ACC112 (cell line): ENCODE results near the gene CHD1L.
"Not testable (repeated sequence)": the region's sequence is repeated elsewhere in the genome, so short reads cannot be mapped to it uniquely, and the experiment has no call there.

Source experiments
- H2AFZ ChIP-seq: fragments of 200-600 bp; sonication (generic); one replicate; pipeline ENCODE4 v1.6.0; 2017; ENCODE audit warnings: antibody characterized with exemption, low read length; ENCODE audit not compliant: unreplicated experiment
- H3K27ac ChIP-seq: fragments of 200-600 bp; sonication (generic); 2 replicates; pipeline ENCODE4 v1.5.1; 2014; ENCODE audit warnings: low read depth, mild to moderate bottlenecking, antibody characterized with exemption, low read length, moderate library complexity
- H3K27me3 ChIP-seq: fragments of 200-600 bp; sonication (generic); 2 replicates; pipeline ENCODE4 v1.6.1; 2014; ENCODE audit warnings: mild to moderate bottlenecking, antibody characterized with exemption, low read length, moderate library complexity, mixed read lengths; ENCODE audit not compliant: insufficient read depth
- H3K36me3 ChIP-seq: fragments of 200-600 bp; sonication (generic); 2 replicates; pipeline ENCODE4 v1.6.1; 2016; ENCODE audit warnings: mild to moderate bottlenecking, antibody characterized with exemption, low read length, moderate library complexity, mixed read lengths; ENCODE audit not compliant: insufficient read depth
- H3K4me1 ChIP-seq: fragments of 200-600 bp; sonication (generic); one replicate; pipeline ENCODE4 v1.6.1; 2016; ENCODE audit warnings: low read length, mixed read lengths; ENCODE audit not compliant: insufficient read depth, unreplicated experiment, control insufficient read depth
- H3K4me3 ChIP-seq: fragments of 200-600 bp; sonication (generic); 2 replicates; pipeline ENCODE4 v1.5.1; 2014; ENCODE audit warnings: mild to moderate bottlenecking, low read depth, low read length
- H3K79me2 ChIP-seq: fragments of 200-600 bp; sonication (generic); one replicate; pipeline ENCODE4 v1.6.0; 2016; ENCODE audit warnings: low read length; ENCODE audit not compliant: control insufficient read depth, unreplicated experiment, insufficient read depth

Gene CHD1L

DNA sequence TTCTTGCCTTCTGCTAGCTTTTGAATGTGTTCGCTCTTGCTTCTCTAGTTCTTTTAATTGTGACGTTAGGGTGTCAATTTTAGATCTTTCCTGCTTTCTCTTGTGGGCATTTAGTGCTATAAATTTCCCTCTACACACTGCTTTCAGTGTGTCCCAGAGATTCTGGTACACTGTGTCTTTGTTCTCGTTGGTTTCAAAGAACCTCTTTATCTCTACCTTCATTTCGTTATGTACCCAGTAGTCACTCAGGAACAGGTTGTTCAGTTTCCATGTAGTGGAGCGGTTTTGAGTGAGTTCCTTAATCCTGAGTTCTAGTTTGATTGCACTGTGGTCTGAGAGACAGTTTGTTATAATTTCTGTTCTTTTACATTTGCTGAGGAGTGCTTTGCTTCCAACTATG is 11.5 kb upstream of the CHD1L start:
- not testable (repeated sequence) for H3K36me3 ChIP-seq

DNA sequence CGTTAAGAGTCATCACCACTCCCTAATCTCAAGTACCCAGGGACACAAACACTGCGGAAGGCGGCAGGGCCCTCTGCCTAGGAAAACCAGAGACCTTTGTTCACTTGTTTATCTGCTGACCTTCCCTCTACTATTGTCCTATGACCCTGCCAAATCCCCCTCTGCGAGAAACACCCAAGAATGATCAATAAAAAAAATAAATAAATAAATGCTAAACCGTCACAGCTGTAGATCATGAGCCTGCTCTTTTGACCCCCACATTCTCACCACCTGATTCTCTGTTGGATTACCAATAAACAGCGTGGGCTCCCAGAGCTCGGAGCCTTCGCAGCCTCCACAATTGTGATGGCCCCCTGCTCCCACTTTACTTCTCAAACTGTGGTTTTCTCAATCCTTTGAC is 8.6 kb upstream of the CHD1L start:
- not testable (repeated sequence) for H2AFZ ChIP-seq, H3K27me3 ChIP-seq, H3K36me3 ChIP-seq, H3K4me3 ChIP-seq, H3K4me1 ChIP-seq, H3K27ac ChIP-seq, H3K79me2 ChIP-seq

More for the DNA sequence above, 11.5 kb upstream of the CHD1L start:
- not testable (repeated sequence) for H3K4me3 ChIP-seq, H3K4me1 ChIP-seq, H3K79me2 ChIP-seq, H3K27me3 ChIP-seq, H2AFZ ChIP-seq, H3K27ac ChIP-seq

DNA sequence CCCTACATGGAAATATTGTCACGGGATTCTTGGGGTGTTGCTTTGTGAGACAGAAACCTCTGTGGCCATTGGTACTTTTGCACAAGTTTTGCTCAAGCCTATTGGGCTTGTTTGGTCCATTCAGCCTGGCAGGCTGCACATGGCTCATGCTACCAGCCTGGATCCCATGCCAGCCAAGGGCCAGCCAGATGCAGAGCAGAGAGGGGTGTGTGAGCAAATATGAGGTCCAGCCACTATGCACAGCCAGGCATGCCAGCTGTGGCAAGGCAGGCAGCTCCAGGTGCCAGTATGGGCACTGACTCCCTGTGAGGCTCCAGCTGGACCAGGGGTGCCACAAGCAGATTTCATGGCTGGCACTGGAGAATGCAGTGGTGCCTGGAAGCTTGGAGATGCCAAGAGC is 6.7 kb upstream of the CHD1L start:
- no peaks in the 10 kb centered on the region for H3K36me3 ChIP-seq
- no peaks in the 10 kb centered on the region for H3K4me1 ChIP-seq
- no peak overlapping the region for H2AFZ ChIP-seq
- no peak overlapping the region for H3K27ac ChIP-seq
- H3K4me3 ChIP-seq = no peak overlapping the region
- H3K79me2 ChIP-seq = no peaks in the 10 kb centered on the region
- H3K27me3 ChIP-seq = no peaks in the 10 kb centered on the region

DNA sequence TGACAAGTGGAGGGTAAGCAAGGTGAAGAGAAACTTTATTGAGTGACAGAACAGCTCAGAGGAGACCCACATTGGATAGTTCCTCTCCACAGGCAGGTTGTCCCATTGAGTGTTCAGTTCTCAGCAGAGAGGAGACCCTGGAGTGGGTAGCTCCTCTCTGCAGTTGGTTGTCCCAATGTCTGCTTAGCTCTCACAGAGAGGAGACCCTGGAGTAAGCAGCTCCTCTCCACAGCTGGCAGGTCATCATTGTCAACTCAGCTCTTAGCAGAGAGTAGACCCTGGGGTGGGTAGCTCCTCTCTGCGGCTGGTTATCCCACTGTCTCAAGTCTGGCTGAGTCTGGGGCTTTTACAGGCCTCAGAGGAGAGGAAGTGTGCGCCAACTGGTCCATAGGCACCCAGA is 6.0 kb upstream of the CHD1L start:
- Histone ChIP-seq H3K27ac (no peak overlapping the region), H3K79me2 (no peaks in the 10 kb centered on the region), H3K36me3 (no peaks in the 10 kb centered on the region), H2AFZ (no peak overlapping the region), H3K4me3 (no peak overlapping the region), H3K4me1 (no peaks in the 10 kb centered on the region), H3K27me3 (no peaks in the 10 kb centered on the region)

DNA sequence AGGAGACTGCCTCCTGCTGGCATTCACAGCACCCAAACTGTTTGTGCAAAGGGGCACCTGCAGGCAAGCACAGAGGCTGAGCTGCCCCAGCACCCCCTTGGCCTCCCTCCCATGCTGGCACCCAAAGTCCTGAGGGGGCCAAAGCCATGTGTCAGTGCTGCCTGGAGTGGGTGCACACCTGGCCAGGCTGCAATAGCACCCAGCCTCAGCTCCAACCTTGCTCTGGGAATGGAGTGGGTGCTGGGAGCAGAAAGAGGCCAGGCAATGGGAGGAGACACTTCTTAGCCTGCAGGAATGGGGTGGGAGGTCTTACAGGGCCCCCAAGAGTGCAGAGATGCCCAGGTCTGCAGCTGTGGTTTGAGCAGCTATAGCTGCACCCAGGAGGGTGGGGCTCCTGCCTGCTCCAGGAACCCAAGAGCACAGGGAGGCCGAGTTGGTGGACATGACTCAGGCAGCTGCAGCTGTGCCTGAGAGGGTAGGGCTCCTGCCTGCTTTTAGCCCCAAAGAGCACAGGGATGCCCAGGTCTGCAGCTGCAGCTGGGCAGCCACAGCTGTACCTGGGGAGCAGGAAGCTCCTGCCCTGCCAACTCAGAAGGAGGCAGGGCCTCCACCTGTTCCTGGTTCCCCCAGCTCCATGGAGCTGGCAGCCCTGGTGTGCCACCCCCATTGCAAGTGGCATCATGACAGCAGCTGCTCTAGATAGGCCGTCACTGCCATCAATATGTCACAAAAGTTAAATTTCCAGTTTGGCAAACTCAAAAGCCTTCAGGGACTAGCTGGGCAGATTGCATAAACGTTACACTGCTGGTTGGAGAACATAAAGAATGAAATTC is 5.3 kb upstream of the CHD1L start:
- no peak overlapping the region for H3K27ac ChIP-seq
- H3K79me2 ChIP-seq = no peaks in the 10 kb centered on the region
- H3K27me3 ChIP-seq = no peaks in the 10 kb centered on the region
- H3K4me1 ChIP-seq = no peaks in the 10 kb centered on the region
- H3K4me3 ChIP-seq = no peak overlapping the region
- no peaks in the 10 kb centered on the region for H3K36me3 ChIP-seq
- H2AFZ ChIP-seq = no peak overlapping the region

DNA sequence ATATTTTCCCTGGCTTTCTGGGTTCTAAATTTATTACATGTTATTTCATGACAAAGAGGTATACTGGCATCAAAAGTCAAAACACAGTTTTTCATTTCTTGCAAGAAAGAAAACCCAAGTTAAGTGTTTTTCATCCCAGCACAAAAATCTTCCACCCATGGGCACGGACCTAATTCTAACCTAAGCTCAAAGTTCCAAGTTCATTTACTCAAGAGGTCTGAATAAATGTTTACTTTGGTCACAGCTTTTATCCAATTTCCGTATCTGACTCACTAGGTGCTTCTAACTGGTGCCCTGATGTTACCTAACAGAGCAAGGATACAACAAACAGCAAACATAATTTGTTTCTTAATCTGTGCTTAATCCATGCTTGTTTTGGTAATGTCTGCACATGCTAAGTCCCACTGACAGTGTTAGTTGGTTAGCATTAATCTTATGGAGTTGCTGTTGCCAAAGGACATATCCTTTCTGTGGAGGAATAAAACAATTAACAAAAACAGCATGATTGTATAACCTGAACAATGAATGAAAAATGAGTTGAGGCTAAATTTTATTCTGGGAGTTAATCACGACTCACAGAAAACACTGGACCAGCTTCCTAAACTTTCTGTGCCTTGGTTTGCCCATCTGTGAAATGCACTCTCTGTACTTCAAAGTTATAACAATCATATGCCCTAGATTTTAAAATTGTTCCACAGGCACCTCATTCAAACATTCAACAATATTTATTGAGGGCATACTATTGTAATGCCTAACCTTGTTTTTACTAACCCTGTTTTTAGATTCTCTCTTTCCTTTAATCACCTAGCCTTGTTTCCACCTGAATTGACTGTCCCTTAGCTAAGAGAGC is 4.2 kb upstream of the CHD1L start:
- Histone ChIP-seq H2AFZ (no peak overlapping the region), H3K27ac (no peak overlapping the region), H3K36me3 (no peaks in the 10 kb centered on the region), H3K4me3 (no peak overlapping the region), H3K79me2 (peaks cover 2% of the 10 kb centered on the region), H3K27me3 (no peaks in the 10 kb centered on the region), H3K4me1 (no peaks in the 10 kb centered on the region)

DNA sequence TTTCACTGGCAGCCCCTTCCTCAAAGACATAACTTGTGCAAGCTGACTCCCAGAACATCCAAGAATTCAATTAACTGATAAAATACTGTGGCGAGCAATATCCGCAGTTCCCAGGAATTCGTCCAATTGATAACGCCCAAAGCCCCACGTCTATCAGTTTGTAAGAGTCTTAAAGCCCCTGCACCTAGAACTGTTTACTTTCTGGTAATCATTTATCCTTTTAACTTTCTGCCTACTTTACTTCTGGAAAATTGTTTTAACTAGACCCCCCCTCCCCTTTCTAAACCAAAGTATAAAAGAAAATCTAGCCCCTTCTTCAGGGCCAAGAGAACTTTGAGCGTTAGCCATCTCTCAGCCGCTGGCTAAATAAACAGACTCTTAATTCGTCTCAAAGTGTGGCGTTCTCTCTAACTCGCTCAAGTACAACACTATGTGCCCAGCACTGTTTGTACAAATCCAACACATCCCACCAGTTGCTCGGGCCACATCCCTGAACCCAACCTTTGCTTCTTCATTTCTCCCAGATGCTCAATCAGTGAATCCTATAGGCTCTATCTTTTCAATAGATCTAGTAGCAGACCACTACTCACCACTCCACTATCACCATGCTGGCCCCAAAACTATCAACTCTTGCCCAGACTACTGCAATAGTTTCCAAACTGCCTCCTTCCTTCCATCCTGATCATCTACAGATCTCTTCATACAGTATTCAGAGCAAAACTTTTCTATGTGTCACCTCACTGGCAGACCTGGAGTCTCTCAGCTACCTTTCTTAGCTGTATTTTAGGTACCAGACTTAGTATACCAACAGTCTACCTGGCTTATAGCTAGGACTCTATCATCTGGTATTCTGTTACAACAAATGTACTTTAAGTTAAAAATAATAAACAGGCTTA is 3.3 kb upstream of the CHD1L start:
- Histone ChIP-seq H3K4me3 (no peak overlapping the region), H3K79me2 (peaks cover 11% of the 10 kb centered on the region), H2AFZ (no peak overlapping the region), H3K27ac (no peak overlapping the region), H3K36me3 (no peaks in the 10 kb centered on the region), H3K4me1 (peaks cover 2% of the 10 kb centered on the region), H3K27me3 (no peaks in the 10 kb centered on the region)

DNA sequence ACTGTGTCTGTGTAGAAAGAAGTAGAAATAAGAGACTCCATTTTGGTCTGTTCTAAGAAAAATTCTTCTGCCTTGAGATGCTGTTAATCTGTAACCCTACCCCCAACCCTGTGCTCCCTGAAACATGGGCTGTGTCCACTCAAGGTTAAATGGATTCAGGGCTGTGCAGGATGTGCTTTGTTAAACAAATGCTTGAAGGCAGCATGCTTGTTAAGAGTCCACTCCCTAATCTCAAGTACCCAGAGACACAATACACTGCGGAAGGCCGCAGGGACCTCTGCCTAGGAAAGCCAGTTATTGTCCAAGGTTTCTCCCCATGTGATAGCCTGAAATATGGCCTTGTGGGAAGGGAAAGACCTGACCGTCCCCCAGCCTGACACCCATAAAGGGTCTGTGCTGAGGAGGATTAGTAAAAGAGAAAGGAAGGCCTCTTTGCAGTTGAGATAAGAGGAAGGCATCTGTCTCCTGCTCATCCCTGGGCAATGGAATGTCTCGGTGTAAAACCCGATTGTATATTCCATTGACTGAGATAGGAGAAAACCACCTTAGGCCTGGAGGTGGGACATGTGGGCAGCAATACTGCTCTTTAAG is 2.3 kb upstream of the CHD1L start:
- not testable (repeated sequence) for H3K36me3 ChIP-seq, H3K27ac ChIP-seq, H3K4me3 ChIP-seq, H2AFZ ChIP-seq, H3K27me3 ChIP-seq
- H3K4me1 ChIP-seq = peaks cover 13% of the 10 kb centered on the region
- H3K79me2 ChIP-seq = peaks cover 22% of the 10 kb centered on the region

DNA sequence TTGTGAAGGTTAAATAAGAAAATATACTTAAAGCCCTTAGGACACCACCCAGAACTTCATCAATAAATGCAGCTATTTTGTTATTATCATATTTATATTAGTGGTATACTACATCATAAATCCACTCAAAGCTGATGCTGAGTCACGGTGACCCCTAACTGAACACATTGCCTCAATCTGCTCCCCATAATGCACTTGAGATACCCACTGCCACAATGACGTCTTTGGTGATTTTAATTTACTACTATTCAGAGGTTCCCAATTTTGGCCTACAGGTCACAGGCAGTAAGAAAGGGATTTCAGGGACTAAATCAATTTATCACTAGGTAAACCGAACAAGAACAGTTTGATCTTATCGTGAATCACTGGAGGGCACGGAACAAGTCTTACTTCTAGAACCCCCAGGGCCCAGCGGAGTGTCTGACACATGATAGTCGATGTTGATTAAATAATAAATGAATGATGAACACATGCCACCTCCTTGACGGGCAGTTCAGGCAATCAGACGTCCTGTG is 493 bp upstream of the CHD1L start:
- Histone ChIP-seq H2AFZ (peak overlapping the region; percentile 19), H3K4me3 (peak overlapping the region; percentile 91), H3K4me1 (peaks cover 28% of the 10 kb centered on the region), H3K27me3 (no peaks in the 10 kb centered on the region), H3K27ac (no peak overlapping the region), H3K36me3 (no peaks in the 10 kb centered on the region), H3K79me2 (peaks cover 39% of the 10 kb centered on the region)

DNA sequence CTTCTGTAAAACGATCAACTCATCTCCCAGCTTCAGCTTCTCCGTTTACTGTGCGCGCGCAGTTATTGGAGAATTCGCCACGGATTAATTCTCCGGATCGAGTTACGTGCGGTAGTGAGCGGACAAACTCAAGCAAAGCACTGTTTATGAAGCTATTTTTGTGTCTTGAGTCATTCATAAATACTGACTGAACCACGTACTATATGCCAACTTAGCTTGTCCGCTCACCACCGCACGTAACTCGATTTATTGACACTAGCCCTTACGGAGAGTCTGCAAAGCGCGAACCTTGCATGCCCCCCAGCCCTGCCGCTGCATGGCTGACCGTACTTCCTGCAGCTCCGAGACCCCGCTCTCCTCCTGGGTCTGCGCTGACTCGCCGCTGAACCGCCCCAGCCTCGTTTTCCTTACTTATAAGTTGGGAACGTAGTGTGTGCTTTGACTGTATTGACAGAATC is 773 bp downstream of the CHD1L start:
- no peaks in the 10 kb centered on the region for H3K36me3 ChIP-seq
- H3K27me3 ChIP-seq = no peaks in the 10 kb centered on the region
- peak overlapping the region; percentile 75 for H3K27ac ChIP-seq
- H2AFZ ChIP-seq = peak overlapping the region; percentile 61
- H3K4me1 ChIP-seq = peaks cover 34% of the 10 kb centered on the region
- peaks cover 51% of the 10 kb centered on the region for H3K79me2 ChIP-seq
- peak overlapping the region; percentile 91 for H3K4me3 ChIP-seq
